AG09319 (cell line): Measurements from ENCODE around the gene PRPF40A.

Experiments used
- DNase-seq: peaks from one replicate; pipeline ENCODE4 v3.0.0-alpha.2; 2010; ENCODE audit warnings: low read depth; ENCODE audit errors: extremely low read depth
- TF ChIP-seq, protein P1 (sequence below): IDR thresholded peaks from 2 replicates; pipeline ENCODE4 v1.5.1; 2011; ENCODE audit warnings: low read depth, mild to moderate bottlenecking, inconsistent platforms, low read length, moderate library complexity

Gene PRPF40A

DNA sequence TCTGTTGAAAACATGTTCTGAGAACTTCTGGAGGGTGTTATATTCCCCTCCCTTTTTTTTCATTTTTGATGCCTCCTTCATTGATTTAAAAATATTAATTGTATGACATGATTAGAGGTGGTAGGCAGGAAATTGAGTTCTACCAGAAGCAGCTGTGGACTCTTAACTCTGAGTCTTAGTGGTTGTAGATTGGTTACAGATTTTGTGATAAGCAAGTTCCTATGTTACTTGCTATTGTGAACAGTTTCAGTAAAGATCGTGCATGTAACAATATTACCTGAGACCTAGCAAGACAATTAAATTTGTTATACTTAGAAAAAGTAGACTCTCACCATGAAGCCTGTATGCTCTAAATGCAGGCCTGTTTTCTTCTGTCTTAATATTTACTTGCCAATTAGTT, 88.1 kb downstream of the PRPF40A start:
- TF ChIP-seq, protein P1, sequence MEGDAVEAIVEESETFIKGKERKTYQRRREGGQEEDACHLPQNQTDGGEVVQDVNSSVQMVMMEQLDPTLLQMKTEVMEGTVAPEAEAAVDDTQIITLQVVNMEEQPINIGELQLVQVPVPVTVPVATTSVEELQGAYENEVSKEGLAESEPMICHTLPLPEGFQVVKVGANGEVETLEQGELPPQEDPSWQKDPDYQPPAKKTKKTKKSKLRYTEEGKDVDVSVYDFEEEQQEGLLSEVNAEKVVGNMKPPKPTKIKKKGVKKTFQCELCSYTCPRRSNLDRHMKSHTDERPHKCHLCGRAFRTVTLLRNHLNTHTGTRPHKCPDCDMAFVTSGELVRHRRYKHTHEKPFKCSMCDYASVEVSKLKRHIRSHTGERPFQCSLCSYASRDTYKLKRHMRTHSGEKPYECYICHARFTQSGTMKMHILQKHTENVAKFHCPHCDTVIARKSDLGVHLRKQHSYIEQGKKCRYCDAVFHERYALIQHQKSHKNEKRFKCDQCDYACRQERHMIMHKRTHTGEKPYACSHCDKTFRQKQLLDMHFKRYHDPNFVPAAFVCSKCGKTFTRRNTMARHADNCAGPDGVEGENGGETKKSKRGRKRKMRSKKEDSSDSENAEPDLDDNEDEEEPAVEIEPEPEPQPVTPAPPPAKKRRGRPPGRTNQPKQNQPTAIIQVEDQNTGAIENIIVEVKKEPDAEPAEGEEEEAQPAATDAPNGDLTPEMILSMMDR: no peak
- DNase-seq: no peak

DNA sequence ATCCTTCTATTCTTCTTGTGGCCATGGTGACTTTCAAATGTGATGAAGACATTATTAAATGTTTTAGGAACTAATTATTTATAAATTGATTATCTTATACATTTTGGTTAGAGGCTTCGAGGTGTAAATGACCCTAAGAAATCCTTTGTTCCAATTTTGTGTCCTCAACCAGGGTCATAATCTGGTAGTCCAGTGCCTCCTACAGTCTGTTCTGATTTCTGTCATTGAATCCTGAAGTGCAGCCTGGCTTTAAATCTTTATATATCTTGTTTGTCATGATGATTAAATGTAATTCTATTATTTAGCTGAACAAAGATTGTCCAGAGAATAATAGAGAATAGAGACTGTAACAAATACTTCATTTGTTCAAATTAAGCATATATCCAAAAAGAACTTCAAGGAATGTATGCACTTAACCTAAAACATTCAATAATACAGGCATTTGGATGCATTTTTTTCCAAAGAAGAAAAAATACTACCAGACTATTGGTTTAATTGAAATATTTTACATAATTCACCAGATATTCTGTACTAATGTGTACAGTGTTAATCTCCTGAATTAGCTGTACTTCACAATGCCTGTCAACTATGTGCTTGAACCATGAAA, 89.8 kb downstream of the PRPF40A start:
- DNase-seq: no peak
- TF ChIP-seq, protein P1: peak; percentile 66

DNA sequence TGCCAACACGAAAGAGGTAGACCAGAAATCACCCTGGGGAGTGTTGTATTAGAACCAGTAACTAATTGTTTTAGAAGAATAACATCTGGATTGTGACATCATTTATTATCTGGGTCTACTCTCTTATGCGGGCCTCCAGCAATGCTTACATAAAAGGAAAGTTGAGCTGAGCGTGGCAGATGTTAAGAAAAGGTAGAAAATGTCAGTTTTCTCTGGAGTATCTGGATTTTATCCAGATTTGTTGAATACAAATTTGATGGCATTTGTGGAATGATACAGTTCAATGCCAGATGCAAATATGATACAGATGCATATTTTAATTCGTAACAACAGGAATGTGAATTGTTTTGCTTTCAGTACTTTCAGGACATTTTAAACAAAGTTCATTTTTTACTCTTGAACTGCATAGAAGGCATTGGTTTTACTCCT, 90.3 kb downstream of the PRPF40A start:
- DNase-seq: no peak
- TF ChIP-seq, protein P1: no peak

DNA sequence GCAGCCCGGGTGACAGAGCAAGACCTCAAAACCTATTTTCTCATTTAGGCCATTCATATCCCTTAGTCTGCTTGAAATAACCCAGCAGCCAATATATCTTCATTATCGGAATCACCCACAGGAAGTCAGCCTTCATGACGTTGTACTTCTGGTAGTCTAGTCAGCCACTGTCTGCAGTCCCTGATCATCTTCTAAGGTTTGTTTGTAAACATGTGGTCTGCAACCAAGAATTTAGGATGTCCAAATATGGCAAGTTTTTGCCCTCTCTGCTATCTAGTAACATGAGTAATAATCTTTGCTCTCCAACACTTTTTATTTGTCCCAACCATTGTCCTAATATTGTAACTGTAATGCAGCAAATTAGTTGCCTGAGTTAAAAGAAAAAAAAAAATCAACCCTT, 92.5 kb downstream of the PRPF40A start:
- DNase-seq: no peak
- TF ChIP-seq, protein P1: no peak

DNA sequence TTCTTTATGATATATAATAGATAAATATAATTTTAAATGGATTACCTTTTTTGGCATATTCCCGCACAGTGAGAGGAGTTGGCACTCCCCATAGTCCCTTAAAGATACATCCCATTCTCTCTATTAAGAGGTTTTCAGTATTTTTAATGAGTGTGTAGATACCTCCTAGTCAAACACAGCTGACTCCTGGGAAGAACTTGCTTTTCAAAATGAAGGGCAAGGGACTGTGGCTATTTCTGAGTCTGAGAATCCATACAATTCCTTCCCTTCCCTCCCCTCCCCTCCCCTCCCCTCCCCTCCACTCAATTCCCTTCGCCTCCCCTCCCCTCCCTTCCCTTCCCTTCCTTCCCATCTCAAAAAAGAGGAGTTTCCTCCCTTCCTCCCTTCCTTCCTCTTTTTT, 93.5 kb downstream of the PRPF40A start:
- DNase-seq: no peak
- TF ChIP-seq, protein P1: no peak

DNA sequence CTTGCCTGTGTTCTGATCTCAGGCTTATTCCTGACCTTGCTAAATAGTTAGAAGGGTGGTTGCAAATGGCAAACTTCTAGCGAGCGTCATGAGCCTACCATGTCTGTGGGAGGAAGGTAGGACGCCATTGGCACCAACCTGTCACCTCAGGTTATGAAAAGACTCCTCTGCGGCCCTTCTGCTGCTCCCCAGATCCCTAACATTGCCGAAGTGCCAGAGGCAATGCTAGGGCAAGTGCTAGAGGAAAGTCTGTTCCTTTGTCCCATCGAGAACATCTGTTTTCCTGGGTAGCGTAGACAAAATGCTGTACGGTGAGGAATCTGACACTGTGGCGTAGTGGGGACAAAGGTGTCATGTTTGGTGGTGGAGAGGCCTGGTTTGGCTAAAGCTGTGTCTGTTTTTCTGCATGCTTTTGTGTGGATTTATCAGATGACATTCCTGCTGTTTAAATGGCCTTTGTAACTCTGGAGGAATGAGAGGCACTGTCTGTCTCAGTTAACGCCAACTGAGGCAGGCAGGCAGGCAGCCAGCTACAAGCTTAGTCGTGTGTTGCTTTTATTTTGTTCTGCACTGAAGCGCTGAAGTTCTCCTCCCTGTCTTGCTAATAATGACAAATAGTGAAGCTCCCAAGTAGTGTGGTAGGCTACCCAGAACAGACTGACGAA, 94.1 kb downstream of the PRPF40A start:
- DNase-seq: no peak
- TF ChIP-seq, protein P1: no peak

DNA sequence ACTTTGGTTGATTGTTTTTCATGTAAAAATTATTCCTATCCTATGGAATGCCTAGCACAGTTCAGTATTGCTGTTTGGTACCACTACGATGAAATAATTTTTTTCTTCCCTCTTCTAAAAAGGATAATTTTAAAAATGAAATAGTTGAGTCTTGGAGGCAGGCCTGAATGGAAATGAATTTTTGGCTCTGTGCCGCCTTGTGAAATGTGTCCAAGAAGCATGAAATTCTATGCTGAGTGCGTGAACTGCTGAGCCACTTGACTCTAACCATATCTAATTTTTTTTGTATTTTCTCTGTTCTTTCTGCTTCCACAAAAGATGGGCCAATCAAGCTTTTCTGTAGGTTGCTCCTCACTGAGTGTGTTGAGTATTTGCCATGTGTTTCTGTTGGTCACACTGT, 95.0 kb downstream of the PRPF40A start:
- DNase-seq: no peak

More for the DNA sequence above, 95.0 kb downstream of the PRPF40A start:
- TF ChIP-seq, protein P1: no peak
